SU-DHL-6 (cell line): ENCODE results near the gene BET1L.
"Not testable (repeated sequence)": the region's sequence is repeated elsewhere in the genome, so short reads cannot be mapped to it uniquely, and the experiment has no call there.

Experiments used
- EZH2phosphoT487 ChIP-seq: fragments of 200-600 bp; sonication (generic), shearing (Covaris generic); conservative IDR thresholded peaks from 2 replicates; pipeline ENCODE4 v1.6.1; 2018; ENCODE audit warnings: mild to moderate bottlenecking, antibody characterized with exemption, low read length, moderate library complexity, mixed read lengths
- TF ChIP-seq, protein P1 (sequence below): fragments of 200-600 bp; sonication (generic); IDR thresholded peaks from one replicate; pipeline ENCODE4 v1.5.1; 2017; ENCODE audit warnings: antibody characterized with exemption, mild to moderate bottlenecking, low read length, moderate library complexity; ENCODE audit not compliant: insufficient read depth, poor library complexity, severe bottlenecking

DNA sequence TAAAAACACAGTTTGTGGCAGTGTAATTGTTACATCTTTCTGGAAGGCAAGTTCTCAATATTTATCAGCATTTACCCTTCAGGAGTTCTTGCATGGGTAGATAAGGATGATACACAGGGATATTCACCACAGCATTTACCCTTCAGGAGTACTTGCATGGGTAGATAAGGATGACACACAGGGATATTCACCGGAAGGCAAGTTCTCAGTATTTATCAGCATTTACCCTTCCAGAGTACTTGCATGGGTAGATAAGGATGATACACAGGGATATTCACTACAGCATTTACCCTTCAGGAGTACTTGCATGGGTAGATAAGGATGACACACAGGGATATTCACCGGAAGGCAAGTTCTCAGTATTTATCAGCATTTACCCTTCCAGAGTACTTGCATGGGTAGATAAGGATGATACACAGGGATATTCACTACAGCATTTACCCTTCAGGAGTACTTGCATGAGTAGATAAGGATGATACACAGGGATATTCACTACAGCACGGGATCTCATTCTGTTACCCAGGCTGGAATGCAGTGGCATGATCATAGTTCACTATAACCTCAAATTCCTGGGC lies 13.5 kb upstream of the BET1L start:
- TF ChIP-seq, protein P1, sequence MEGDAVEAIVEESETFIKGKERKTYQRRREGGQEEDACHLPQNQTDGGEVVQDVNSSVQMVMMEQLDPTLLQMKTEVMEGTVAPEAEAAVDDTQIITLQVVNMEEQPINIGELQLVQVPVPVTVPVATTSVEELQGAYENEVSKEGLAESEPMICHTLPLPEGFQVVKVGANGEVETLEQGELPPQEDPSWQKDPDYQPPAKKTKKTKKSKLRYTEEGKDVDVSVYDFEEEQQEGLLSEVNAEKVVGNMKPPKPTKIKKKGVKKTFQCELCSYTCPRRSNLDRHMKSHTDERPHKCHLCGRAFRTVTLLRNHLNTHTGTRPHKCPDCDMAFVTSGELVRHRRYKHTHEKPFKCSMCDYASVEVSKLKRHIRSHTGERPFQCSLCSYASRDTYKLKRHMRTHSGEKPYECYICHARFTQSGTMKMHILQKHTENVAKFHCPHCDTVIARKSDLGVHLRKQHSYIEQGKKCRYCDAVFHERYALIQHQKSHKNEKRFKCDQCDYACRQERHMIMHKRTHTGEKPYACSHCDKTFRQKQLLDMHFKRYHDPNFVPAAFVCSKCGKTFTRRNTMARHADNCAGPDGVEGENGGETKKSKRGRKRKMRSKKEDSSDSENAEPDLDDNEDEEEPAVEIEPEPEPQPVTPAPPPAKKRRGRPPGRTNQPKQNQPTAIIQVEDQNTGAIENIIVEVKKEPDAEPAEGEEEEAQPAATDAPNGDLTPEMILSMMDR = not testable (repeated sequence)
- TF ChIP-seq EZH2phosphoT487 = not testable (repeated sequence)
